Fibroblast of villous mesenchyme (primary cell): Measurements from ENCODE around the gene POU4F2. TPM values are rescaled to one million over a fixed set of nuclear protein-coding genes. Genes with fewer than 3 reads are reported as not detected.

Experiments used
- DNase-seq: peaks from one replicate; pipeline ENCODE4 v3.0.0-alpha.2; 2010; ENCODE audit warnings: low read depth
- H3K4me3 ChIP-seq: 2 replicates; pipeline ENCODE4 v1.5.1; 2011; ENCODE audit warnings: low read depth, mild to moderate bottlenecking, low read length
- total RNA-seq: library from RNA; depleted of rRNA; stranded (reverse); fragments of >200 nt; gene quantifications from 2 replicates; pipeline ENCODE4 v1.2.3, GENCODE V29; 2012
- TF ChIP-seq, protein P1 (sequence below): IDR thresholded peaks from 2 replicates; pipeline ENCODE4 v1.5.1; 2012; ENCODE audit warnings: low read depth, mild to moderate bottlenecking, low read length; ENCODE audit not compliant: insufficient read depth

The POU4F2 gene
- total RNA-seq, 1 donor = not detected

DNA sequence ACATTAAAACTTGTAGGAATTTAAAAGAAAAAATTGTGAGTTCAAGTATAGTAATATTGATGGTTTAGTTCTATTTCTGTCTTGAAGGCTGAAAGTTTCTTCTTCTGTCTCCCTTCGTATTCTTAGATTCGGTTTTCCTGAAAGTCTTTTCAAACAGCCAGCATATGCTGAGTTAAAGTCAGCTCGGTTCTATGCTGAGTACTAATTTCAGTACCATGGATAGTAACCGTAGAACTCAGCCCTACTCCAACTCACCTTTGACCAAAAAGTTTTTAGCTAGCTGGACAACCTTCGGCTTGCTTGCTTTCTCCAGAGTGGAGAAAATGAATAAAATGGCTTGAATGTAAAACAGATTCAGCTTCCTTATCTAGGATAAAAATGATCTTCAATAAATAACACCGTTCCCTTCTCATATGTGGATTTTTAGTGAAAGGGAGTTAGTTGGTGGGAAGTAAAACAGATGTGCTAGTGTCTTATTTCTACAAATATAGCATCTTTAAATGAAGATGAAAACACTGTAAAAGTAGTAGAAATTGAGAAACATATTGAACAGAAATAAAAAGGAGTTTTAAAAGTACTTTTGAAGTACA, 5.2 kb downstream of the POU4F2 start:
- TF ChIP-seq, protein P1, sequence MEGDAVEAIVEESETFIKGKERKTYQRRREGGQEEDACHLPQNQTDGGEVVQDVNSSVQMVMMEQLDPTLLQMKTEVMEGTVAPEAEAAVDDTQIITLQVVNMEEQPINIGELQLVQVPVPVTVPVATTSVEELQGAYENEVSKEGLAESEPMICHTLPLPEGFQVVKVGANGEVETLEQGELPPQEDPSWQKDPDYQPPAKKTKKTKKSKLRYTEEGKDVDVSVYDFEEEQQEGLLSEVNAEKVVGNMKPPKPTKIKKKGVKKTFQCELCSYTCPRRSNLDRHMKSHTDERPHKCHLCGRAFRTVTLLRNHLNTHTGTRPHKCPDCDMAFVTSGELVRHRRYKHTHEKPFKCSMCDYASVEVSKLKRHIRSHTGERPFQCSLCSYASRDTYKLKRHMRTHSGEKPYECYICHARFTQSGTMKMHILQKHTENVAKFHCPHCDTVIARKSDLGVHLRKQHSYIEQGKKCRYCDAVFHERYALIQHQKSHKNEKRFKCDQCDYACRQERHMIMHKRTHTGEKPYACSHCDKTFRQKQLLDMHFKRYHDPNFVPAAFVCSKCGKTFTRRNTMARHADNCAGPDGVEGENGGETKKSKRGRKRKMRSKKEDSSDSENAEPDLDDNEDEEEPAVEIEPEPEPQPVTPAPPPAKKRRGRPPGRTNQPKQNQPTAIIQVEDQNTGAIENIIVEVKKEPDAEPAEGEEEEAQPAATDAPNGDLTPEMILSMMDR = no peak
- no peak overlapping the region for H3K4me3 ChIP-seq
- peak; percentile 38 for DNase-seq

DNA sequence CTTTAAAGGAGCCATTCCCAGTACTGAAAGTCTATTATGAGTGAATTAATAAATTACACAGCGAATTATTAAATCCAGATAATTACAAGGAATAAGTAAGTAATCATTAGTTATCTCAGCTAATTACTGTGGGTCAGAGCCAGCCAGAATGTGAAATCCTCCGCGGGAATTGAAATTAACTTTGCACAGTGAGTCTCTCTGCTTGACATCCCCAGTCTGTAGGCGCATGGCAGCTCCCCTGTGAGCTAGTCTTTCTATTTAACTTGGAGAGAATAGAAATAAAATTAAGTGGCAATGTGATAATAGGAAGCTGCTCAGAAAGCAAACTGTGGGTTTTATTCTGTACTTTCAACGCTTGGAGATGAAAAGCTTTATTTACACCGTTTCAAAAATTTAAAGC, 7.2 kb downstream of the POU4F2 start:
- TF ChIP-seq, protein P1 = no peak
- no peak for DNase-seq
- H3K4me3 ChIP-seq = no peak overlapping the region

DNA sequence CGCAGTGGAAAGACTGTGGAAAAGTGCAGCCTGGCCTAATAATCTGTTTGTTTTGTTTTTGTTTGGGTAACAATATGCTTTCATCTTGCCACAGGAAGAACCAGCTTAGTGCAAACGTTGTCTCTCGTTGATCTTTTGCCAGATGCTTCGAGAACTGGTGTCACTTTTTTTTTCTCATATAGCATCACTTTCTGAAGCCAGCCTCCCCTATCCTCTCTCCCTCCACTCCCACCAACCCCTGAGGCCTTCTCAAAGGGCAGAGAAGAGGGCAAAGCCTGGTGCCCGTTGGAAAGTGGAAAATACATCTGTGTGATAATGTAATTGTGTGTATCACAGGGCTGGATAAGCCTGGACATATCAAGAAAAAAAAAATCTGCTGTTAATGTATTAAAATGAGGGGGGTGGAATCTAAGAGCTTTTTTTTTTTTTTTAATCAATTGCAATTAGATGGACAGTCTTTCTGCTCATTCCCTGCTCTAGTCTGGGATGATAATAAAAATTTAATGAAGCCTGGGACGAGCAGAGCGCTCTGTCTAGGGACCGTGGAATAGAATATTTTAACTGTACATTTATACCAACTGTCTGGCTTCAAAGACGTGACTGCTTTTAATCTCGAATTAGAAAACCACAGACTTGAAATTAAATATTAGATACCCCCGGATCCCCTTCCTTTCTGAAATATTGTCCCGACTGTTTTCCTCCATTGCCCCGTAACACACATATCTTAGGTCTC, 8.1 kb downstream of the POU4F2 start:
- no peak for DNase-seq
- H3K4me3 ChIP-seq = no peak overlapping the region
- TF ChIP-seq, protein P1 = no peak

DNA sequence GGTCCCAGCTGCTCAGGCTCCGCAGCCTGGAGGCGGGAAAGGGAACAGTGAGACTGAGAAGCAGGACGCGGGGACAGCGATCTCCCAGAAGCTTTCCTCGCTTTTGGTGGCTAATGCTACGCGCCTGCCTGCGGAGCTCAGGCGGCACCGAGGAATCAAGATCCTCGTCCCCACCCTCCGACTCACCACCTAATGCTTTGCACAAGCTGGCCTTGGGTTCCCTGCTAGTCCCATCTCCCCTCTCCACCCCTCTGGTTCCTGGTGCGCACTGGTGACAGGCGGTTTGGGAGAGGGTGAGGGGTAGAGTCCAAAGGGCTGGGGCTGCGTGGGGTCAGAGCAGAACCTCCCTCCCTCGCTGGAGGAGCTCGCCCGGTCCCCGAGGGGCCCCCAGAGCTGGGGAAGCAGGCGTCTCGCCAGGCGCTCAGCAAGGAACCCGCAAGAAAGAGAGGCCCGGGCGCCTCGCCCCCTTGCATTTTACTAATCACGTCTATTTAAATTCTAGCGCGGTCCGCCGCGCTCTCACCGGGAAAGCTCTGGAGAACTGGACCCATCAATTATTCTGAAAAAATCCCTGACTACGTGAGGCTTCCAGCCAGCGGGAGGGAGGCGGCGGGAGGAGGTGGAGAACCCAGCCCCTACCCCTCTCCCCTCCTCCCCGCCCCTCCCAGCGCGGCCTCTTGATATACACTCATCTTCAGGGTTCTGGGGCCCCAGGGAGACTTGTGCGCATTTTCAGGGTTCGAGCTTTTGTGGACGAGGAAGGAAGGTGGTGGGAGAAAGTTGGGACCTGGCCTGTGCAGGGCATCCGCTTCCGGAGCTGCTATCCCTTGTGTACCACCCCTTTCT, 9.1 kb downstream of the POU4F2 start:
- DNase-seq = no peak
- TF ChIP-seq, protein P1 = no peak
- no peak overlapping the region for H3K4me3 ChIP-seq

DNA sequence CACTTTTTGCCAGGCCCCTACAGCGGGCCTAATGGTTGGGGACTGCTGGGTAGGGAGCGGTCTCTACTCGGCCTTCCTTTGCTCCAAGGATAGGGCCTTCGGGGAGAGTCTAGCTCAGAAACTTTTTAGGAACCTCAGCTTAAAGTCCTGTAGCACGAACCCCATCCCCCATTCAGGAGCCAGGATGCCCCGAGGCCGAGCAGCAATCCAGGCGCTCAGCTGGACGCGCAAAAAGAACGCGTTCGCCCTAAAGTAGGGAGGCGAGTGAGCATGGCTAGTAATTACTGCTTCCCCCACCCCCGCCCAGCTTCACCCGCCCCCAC, 9.7 kb downstream of the POU4F2 start:
- no peak for DNase-seq
- H3K4me3 ChIP-seq = no peak overlapping the region
- TF ChIP-seq, protein P1 = no peak

DNA sequence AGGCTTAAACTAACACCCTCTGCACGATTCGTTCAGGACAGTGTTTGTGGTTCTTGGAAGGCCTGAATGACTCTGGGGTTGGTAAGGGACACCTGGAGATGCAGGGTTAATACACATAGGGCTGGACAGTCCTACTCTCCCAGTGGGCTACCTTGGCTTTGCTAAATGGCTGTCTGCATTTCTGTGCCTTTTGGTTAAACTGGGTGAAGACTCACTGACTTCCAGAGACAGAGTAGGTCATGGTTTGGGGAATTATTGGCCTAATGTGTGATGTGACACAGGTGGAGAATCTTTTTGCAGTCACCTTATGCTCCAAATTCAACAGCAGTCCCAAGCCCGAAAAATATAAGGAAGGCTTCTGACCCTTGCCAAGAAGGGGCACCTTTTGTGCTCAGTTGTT, 10.5 kb downstream of the POU4F2 start:
- DNase-seq = no peak
- H3K4me3 ChIP-seq = no peak overlapping the region
- TF ChIP-seq, protein P1 = no peak
